Lower leg skin (tissue), 3 donors: Measurements from ENCODE around the gene MS4A10.

ENCODE experiments used
- POLR2A ChIP-seq, 2 donors: fragments of 450-650 bp; IDR thresholded peaks; one replicate each; pipeline ENCODE4 v1.6.1; 2016 to 2017; ENCODE audit warnings: antibody characterized with exemption in 2 of 2, mild to moderate bottlenecking in 1 of 2, moderate library complexity in 1 of 2
- TF ChIP-seq, protein P1 (sequence below), 3 donors: fragments of 450-650 bp; IDR thresholded peaks; one replicate each; pipeline ENCODE4 v1.5.1; 2016; ENCODE audit warnings: antibody characterized with exemption in 3 of 3, mild to moderate bottlenecking in 3 of 3, moderate library complexity in 2 of 3

DNA sequence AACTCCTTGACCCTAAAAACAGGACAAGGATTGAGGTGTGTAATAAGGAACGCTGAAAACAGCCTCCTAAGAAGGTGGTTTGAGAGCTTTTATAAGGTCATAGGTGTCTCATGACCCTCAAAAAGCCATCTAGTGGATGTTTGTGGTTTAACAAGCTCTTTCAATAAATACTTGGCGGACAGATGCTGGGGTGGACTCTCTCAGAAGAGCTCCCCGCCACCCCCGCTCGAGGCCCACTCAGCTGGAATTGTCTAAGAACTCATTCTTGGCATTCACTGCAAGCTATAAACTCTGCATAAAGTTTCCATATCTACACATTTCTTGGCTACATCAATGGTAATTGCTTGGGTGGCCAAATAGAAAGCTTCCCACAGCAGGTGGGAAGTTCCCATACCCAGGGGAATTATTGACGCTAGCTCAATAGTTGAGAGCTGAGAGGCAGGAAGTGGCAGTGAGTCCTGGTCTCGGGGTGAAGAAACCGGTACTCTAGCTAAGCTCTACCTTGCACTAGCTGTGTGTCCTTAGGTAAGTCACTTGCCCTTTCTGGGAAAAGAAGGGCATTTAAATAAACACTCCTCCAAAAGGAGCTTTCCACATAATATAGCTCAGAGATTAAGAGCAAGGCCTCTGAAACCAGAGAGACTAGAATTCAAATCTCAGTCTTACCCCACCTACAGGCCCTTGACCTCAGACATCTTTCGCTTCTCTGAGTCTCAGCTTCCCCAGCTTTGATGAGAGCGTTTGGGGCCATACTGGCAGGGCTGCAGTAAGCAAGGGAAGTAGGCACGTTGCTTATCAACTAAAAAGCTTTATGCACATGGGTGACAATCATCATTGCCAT is 22.1 kb upstream of the MS4A10 start:
- TF ChIP-seq, protein P1, sequence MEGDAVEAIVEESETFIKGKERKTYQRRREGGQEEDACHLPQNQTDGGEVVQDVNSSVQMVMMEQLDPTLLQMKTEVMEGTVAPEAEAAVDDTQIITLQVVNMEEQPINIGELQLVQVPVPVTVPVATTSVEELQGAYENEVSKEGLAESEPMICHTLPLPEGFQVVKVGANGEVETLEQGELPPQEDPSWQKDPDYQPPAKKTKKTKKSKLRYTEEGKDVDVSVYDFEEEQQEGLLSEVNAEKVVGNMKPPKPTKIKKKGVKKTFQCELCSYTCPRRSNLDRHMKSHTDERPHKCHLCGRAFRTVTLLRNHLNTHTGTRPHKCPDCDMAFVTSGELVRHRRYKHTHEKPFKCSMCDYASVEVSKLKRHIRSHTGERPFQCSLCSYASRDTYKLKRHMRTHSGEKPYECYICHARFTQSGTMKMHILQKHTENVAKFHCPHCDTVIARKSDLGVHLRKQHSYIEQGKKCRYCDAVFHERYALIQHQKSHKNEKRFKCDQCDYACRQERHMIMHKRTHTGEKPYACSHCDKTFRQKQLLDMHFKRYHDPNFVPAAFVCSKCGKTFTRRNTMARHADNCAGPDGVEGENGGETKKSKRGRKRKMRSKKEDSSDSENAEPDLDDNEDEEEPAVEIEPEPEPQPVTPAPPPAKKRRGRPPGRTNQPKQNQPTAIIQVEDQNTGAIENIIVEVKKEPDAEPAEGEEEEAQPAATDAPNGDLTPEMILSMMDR (IDR thresholded peaks at IDR 0.05): no peak
- TF ChIP-seq POLR2A (IDR thresholded peaks at IDR 0.05): no peak
